ENCODE data around the gene HDAC8.

Gene HDAC8

GRCh38 chrX:72470532-72471223, 102.0 kb downstream of the HDAC8 start:
- Mint-ChIP-seq H3K4me3 (no peak overlapping the region), H3K27ac (no peak overlapping the region), H3K27me3 (ENCODE audit: low read depth, poor library complexity) (no peaks in the 10 kb centered on the region), H3K36me3 (ENCODE audit: low read depth) (peaks cover 59% of the 10 kb centered on the region), H3K4me1 (no peaks in the 10 kb centered on the region), H3K9me3 (peaks cover 48% of the 10 kb centered on the region)
- TF ChIP-seq CTCF (IDR thresholded peaks at IDR 0.05): no peak
- no peak for DNase-seq

- H3K9me3 Mint-ChIP-seq: peaks cover 48% of the 10 kb centered on the region
- no peak for DNase-seq
- TF ChIP-seq CTCF (IDR thresholded peaks at IDR 0.05): no peak
- H3K27me3 Mint-ChIP-seq (ENCODE audit: low read depth, poor library complexity): no peaks in the 10 kb centered on the region
- peaks cover 60% of the 10 kb centered on the region for H3K36me3 Mint-ChIP-seq (ENCODE audit: low read depth)
- no peak overlapping the region for H3K27ac Mint-ChIP-seq
- no peaks in the 10 kb centered on the region for H3K4me1 Mint-ChIP-seq
- H3K4me3 Mint-ChIP-seq: no peak overlapping the region
Measured at GRCh38 chrX:72470117-72470516, 102.5 kb downstream of the HDAC8 start.

- Mint-ChIP-seq H3K27me3 (ENCODE audit: low read depth, poor library complexity) (no peaks in the 10 kb centered on the region), H3K4me3 (no peak overlapping the region), H3K9me3 (peaks cover 44% of the 10 kb centered on the region), H3K4me1 (no peaks in the 10 kb centered on the region), H3K27ac (no peak overlapping the region), H3K36me3 (ENCODE audit: low read depth) (peaks cover 63% of the 10 kb centered on the region)
- no peak for TF ChIP-seq CTCF (IDR thresholded peaks at IDR 0.05)
- DNase-seq: no peak
Measured at GRCh38 chrX:72468607-72469006, 104.0 kb downstream of the HDAC8 start.

GRCh38 chrX:72467135-72467534, 105.5 kb downstream of the HDAC8 start:
- Mint-ChIP-seq H3K27ac (no peak overlapping the region), H3K36me3 (ENCODE audit: low read depth) (peaks cover 64% of the 10 kb centered on the region), H3K4me3 (no peak overlapping the region), H3K4me1 (no peaks in the 10 kb centered on the region), H3K9me3 (peaks cover 32% of the 10 kb centered on the region), H3K27me3 (ENCODE audit: low read depth, poor library complexity) (no peaks in the 10 kb centered on the region)
- no peak for DNase-seq
- no peak for TF ChIP-seq CTCF (IDR thresholded peaks at IDR 0.05)

- Mint-ChIP-seq H3K27ac (no peak overlapping the region), H3K9me3 (peaks cover 32% of the 10 kb centered on the region), H3K4me3 (no peak overlapping the region), H3K4me1 (no peaks in the 10 kb centered on the region), H3K36me3 (ENCODE audit: low read depth) (peaks cover 70% of the 10 kb centered on the region), H3K27me3 (ENCODE audit: low read depth, poor library complexity) (no peaks in the 10 kb centered on the region)
- no peak for DNase-seq
- no peak for TF ChIP-seq CTCF (IDR thresholded peaks at IDR 0.05)
Measured at GRCh38 chrX:72466493-72466892, 106.2 kb downstream of the HDAC8 start.

GRCh38 chrX:72465889-72466288, 106.8 kb downstream of the HDAC8 start:
- Mint-ChIP-seq H3K4me3 (no peak overlapping the region), H3K4me1 (no peaks in the 10 kb centered on the region), H3K27me3 (ENCODE audit: low read depth, poor library complexity) (no peaks in the 10 kb centered on the region), H3K9me3 (peaks cover 29% of the 10 kb centered on the region), H3K27ac (no peak overlapping the region), H3K36me3 (ENCODE audit: low read depth) (peaks cover 68% of the 10 kb centered on the region)
- TF ChIP-seq CTCF (IDR thresholded peaks at IDR 0.05): no peak
- DNase-seq: no peak
